SKM-1 treated with dmso at 0.1 percent for 144 hours (cell line): Measurements from ENCODE around the gene MOB3B.
"Not testable (repeated sequence)": the region's sequence is repeated elsewhere in the genome, so short reads cannot be mapped to it uniquely, and the experiment has no call there.

Experiments used
- DNase-seq: peaks from one replicate; lab custom pipeline; 2025; ENCODE audit not compliant: unreplicated experiment; lab: John Stamatoyannopoulos, UW

Gene MOB3B

DNA sequence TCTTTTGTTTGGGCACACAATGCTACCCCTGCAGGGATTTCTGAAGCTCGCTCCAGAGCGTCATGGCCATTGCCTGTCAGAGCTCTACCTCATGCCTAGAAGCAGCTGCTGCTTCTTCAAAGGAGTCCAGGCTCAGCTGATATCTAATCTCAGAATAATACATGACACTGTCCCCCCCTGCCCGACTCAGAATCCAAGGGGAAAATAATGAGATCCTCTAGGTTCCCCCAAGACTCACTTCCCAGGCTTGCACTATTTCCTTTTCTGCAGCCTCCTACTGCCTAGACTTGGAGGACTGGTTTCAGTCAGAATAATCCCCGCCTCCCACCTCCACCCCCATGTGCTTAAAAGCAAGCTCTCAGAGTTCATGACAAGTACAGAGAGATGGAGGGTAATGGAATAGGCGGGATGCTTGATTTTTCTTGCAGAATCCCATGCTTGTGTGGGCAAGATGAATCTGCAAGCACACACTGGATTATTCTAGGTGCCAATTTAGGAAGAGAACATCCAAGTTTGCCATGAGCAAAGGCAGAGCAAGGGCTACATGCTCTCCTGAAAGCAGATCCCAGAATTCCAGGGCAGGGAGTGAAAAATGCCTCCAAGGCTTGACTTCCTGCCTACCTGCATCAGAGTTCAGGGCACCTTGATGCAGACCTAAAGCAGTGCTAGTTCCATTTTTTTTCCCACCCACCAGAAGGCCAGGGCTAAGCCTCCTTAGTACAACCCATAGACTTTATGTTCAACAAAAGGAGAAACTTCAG is 102.9 kb downstream of the MOB3B start:
- DNase-seq = no peak

DNA sequence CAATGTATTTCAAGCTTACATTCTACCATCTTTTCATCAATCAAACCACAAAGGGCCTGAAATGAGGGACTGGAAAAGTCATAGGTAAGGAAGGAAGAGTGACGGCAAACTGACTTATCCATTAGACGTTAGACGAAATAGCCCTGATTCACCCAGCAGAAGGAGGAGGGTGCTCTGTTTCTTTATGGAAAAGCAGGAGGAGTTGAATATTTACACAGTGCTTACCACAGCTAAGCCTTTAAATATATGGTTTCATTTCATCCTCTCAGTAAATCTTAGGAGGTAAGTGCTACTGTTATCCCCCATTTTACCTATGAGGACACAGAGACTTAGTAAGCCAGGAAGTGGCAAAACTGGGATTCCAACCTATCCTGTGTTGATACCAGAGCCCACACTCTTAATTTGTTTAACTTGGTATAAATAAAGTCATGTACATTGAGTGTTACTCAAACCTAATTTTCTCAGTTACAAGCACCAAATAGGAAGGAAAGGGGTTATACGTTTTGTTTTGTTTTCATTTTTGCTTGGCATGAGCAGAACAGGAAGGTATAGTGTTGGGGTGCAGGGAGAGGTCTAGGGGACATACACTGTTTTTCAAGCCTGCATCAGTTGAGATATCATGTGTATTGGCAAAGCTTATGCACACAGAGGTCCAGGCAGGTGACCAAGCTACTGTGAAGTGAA is 103.6 kb downstream of the MOB3B start:
- DNase-seq = no peak

DNA sequence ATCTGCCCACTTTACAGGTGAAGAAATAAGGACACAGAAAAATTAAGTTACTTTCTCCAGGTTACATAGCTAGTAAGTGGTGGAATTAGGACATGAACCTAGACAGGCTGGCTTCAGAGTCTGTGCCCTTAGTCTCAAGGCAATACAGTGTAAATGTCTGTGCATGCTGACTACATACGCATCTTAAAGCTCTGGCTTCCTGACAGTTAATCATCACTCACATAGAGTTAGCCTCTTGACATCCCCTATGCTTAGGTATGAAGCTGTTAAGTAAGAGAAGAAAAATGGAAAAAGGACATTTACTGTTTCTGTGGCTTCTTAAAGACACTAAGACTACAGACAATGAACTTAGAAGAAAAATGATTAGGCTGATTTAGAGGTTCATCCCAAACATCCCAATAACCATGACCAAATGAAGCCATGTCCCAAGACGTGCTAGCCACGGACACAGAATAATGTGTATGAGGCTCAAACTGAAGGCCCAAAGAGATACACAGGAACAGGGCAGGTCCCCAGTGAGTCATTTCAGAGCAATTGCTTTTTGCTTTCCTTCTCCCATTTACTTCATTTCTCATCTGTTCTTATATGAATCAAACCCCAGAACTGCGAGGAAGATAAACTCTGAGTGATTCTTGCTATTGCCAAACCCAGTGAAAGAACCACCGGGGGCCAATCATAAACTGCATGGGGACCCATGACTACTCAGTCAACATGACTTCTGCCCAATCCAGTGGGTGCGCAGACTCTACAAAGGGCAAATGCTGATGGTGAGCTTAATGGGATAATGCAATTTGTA is 105.5 kb downstream of the MOB3B start:
- DNase-seq = no peak

DNA sequence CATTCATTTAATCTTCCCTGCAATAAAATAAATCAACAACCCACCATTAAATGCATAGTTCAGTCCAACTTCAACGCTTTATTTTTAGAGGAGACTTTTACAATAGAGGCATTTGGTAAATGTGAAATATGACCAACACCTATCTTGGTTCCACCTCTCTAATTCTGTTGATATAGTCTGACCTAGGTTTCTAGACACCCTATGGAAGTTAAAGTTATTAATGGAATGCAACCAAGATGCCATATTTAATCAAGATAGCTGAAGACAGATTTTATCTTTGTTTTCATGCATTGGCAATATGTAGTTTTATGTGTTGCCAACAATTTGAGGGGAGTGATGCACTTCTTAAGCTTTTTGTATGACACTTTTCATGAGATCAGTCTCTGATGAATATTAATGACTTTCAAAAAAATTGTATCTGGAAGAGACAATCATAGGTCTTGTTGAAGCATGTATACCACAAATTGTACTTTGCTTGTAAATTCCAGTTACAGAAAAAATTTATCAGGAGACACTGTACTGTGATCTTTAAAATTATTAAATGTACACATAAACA is 107.3 kb downstream of the MOB3B start:
- no peak for DNase-seq

DNA sequence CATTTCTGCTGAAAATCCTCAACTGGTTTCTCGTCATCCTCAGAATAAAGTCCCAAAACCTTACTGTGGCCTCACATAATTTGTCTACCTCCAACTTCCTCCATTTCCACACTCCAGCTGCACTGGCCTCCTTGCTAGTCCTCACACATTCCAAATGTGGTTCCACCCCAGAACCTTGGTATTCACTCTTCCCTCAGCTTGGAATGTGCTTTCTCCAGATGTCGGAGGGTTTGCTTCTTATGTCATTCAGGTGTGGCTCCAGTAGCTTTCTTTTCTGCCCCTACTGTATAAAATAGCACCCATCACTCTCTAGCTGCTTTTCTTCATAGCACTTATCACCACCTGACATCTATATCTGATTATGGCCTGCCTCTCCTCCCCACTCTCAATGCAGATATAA is 108.0 kb downstream of the MOB3B start:
- no peak for DNase-seq

DNA sequence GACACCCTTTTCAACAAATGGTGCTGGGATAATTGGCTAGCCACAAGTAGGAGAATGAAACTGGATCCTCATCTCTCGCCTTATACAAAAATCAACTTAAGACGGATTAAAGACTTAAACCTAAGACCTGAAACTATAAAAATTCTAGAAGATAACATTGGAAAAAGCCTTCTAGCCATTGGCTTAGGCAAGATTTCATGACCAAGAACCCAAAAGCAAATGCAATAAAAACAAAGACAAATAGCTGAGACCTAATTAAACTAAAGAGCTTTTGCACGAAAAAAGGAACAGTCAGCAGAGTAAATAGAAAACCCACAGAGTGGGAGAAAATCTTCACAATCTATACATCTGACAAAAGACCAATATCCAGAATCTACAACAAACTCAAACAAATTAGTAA is 110.1 kb downstream of the MOB3B start:
- DNase-seq = not testable (repeated sequence)

DNA sequence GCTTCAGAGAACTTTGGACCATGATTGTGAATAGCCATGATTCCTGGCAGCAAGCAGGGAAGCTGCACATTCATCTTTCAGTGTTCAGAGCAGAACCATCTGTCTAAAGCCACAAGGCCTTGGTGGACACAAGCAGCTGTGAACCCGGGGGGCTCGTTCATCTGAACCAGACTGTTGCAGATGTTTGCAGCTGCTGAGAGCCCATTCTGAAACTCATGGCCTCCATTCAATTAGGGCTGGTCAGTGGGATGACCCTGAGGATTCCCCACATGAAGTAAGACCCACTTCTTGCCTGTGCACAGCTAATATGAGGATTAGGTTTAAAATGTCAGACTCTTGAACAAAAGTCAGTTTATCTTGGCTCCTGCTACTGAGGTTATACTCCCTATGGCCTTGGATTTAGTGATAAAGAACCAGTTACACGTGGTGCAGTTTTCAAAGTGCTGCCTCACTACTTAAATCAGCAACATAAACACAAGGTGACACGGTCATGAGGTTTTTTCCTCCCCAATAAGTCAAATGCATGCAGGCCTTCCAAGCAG is 115.3 kb downstream of the MOB3B start:
- DNase-seq = no peak

DNA sequence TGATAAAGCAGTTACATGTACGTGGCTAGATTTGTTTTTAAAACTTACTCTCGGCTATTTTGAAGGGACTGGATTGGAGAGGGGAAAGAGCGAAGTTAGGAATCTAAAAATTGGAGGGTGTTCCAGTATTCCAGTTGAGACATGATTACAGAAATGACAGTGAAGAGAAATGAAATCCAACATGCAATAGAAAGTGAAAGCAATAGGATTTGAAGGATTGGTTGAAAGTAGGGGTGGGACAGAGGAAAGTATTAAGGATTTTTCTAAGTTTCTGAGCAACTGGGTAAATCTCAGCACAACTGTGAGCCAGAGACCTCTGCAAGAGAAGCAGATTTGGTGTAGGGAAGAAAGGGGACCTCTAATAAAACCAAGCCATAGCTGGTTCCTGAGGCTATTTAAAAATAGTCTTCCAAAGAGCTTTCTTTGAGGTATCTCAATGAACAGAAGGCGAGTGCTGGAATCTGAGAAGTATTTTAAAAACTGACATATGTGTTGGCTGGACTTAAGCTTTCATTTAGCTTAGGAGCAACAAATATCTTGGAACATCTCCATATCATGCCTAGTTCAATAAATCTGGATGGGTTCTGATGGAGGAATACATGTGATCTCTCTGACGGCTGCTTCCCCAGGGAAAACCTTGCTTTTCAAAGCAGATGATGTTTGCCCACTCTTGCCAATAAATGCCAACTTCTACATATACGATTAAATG is 115.9 kb downstream of the MOB3B start:
- DNase-seq = no peak

DNA sequence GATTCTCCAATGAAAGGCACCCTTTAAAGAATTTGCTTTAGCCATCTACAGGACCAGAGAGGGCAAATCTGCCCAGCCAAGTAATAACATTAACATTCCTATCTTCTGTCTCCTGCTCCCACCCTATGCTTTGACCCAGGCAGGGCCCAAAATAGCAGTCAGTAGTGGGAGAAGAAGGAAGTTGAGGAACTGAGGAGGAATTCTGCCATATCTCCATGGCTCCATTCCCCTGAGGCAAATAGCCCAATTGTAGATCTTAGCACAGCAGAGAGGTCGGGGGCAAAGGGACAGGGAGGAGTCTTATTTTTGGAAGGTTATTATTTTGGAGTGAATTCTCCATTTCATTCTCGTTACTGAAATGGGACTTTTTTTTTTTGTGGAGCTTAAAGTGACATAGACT is 116.7 kb downstream of the MOB3B start:
- no peak for DNase-seq

DNA sequence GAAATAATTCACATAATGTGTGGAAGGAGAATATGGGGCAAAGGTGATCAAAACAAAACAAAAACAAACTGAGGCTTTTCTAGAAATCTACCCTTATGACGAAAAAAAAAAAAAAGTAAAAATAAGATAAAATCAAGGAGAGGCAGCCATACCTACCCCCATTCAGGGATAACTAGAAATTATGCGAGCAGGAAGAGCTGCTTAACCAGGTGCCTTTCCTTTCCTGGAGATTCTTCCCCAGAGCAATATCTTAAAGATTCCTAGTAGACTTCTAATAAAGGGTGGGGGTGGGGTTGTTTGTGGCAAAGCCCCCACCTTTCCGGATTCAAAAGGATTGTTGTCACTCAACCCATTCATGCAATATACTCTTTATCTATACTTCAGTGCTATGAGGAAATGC is 117.5 kb downstream of the MOB3B start:
- no peak for DNase-seq

DNA sequence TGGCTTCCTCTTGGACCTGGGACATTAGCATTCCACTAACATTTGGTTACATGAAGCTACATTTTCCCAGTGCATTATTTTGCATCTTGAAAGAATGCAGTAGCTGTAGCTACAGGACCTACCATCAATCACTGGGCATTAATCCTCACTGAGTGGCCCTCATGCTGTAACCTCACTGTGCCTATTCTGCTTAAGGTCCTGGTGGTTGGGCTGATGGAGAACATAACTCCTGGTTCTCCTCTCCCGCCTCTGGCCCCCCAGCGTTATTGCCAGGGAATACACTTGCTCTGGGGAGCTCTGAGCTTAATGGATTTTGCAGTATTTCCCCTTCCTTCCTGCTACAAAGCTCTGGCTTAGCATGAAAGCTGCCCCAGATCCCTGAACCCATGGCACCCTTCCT is 121.1 kb downstream of the MOB3B start:
- DNase-seq = no peak

DNA sequence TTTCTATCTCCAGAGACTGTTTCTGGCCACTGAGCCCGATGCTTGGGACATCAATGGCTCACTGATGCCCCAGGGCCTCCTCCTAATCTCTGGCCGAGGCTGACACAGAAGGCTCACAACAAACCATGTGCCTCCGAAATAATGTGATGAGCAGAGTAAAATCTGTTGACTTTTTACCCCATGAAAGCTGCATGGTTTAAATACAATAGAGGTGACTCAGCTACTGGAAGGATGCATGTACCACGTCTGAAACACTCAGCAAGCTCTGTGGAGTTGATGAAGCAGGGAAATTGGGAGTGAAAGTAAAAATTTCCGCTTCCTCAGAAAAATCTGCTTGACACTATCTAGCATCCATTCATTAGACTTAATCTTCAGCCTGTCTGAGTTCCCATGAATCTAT is 121.6 kb downstream of the MOB3B start:
- DNase-seq = no peak

DNA sequence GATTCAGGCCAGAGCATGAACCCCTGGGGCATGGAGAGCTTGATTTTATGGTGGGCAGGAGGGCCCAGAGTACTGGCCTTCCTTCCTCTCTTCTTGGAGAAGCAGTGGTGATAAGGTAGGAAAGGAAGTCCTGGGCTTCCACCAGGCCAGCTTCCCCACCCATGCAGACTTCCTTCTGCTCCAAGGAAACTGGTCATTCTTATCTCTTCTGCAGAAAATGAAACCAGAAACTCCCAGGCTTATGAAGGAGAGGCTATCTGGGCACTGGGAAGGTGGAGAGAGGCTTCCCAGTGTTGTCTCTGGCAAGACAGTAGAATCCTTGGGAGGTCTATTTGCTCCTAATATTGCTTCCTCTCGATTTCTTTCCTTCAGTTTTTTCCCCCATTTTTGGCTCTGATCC is 122.1 kb downstream of the MOB3B start:
- no peak for DNase-seq

DNA sequence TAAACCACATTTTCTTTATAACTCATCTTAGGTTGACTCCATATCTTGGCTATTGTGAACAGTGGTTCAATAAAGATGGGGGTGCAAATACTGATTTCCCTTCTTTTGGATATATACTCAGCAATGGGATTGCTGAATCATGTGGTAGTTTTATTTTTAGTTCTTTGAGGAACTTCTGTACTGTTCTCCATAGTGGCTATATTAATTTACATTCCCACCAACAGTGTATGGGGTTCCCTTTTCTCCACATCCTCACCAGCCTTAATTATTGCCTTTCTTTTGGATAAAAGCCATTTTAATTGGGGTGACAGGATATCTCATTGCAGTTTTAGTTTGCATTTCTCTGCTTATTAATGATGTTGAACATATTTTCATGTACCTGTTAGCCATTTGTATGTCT is 125.0 kb downstream of the MOB3B start:
- DNase-seq = no peak

DNA sequence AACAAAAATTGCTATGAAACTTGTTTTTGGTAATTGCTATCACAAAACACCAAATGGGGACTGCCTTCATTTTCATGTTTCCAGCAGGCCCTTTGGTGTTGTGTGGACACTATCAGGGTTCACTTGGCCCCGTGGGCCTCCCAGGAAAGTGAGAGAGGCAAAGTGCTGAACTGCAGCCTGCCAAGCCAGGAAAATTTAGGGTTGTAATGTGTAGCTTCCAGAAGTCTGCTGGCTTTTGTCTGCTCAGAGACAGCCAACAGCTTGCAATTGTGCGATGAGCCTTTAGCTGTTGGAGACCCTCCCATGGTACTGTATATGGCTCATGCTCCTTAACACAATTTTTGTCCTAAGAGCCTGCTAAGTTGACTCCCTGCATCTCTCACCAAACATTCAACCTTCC is 127.0 kb downstream of the MOB3B start:
- DNase-seq = no peak

DNA sequence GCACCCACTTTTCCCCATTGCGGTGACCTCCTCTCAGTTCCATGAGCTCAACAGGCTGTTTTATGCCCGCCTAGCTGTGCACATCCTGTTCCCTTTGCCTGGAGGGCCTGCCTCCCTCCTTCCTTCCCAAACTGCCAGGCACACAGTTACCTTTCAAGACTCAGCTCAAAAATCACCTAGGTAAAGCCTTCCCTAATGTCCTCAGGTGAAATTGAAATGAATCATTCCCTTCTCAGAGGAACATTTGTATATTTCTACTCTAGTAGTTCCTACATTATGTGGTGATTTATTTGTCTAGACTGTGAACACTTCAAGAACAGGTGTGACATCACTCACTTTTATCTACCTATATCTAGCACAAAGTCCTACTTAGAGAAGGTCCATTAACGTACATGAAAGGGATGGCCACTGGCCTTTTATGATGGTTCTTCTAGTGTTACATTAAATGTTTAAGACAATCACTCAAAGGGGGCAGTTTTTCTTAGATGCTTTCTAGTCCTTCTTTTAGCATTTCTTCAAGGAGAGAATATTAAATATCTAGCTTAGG is 129.2 kb downstream of the MOB3B start:
- DNase-seq = no peak

DNA sequence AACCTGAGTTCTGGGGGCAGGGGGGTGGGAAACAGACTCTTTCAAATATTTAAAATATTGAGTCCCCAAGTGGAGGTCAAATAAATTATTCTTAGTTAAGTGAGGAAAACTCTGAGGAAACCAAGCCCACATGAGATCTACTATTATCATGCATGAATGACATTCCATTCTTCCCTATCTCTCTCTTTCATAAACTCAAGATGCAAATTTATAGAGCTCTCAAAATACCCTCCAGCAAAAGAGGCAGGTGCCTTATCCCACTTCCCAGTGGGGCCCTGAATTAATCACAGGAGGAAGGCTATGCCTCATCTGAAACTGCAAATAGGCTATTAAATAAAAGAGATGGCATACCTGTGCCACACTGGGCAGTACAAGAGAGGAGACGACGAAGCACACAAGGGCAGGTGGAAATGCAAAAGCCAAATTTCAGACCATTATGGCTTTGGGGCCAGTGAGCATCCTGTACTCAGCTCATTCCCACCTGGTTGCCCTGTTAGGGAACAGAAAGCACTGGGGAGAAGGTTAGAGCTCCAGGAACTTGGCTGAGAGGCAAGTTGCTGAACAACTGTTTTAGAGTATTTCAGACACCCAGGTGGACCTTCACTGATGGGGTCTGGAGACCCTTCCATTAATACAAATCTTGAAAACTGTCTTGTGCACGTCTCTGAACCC is 130.5 kb downstream of the MOB3B start:
- DNase-seq = no peak

DNA sequence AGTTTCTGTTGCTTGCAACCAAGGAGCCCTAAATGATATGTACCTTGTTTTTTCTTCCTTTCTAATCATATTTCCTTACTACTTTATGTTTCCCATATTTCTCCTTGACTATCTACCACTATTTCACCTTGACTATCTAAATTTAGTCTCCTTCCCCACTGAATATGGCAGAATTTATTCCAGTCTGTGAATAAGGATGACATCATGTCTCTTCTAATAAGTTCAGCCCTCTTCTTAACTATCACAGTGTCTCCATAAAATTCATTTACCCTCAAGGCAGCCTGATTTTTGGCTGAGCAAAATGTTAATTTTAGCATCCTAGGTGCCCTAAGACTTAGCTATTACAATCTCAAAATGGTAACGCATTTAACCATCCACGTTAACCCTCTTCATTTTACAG is 133.1 kb downstream of the MOB3B start:
- no peak for DNase-seq

DNA sequence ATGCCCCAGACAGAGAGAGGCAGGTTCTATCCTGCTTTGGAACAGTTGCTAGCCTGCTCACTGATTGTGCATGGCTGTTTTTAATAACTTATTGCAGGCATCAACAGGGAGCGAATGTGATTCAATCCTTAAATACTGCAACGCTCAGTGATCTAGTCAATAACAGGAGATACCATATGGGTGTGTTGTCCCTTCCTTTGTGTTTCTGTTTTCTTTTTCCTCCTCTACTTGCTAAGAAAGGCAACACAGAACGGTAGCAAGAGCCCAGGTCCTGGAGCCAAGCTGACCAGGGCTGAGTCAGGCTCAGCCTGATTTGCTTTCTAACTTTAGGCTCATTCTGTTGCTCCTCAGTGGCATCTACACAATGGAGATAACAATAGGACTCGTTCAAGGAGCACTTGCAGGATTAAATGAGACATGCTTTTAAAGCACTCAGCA is 134.1 kb downstream of the MOB3B start:
- DNase-seq = no peak

DNA sequence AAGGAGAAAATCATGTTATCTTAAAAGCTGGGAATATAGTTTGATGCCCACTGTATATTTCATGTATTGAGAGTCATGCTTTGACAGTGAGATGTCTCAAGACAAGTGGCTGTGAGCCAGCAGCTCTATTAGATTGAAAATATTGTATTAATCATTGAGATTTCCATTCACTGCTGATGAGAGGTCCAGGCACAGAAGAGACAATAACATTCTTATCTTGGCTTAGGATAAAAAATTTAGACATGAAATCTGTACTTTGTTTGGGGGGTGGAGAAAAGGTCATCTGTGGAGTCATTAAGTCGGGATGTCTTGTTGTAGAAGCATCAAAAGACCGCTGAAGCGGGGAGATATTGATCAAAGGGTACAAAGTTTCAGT is 134.8 kb downstream of the MOB3B start:
- no peak for DNase-seq
